ENCODE data around the gene ARHGAP24.

DNA sequence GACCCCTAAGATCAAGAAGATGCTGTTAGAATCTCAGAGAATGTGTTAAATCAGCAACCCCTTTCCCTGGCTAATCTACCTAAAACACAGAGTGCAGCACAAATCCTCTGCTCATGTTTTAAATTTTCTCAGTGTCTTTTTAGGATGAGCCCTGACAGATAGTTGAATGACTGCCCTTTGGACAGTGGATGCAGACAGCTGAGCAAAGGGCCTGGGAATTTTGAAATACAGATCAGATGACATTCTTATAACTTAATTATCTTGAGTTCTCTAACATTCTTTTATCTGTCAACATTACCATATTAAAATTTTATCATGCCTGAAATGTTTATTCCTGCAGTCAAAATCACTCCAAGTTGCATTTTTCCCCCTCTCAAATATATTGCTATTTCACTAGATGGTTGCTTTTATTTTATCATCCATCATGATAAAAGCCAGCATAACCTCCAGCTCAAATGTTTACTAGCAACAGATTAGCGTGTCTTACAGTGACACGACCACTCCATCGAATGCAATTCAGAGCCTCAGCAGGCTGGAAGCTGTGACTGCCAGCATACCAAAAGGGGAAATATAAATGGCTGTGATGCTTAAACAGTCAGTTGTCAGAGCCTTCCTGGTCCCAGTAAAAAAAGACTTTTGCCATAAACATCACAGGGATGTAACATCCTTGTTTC lies 22.8 kb upstream of the ARHGAP24 start:
- TF ChIP-seq CTCF (IDR thresholded peaks at IDR 0.05), result no peak
- TF ChIP-seq ZFX (IDR thresholded peaks at IDR 0.05; ENCODE audit: borderline replicate concordance), result no peak

All from 22Rv1 (cell line).